BE2C (cell line): ENCODE results near the gene LCE1D.

Experiments
- DNase-seq: peaks from one replicate; pipeline ENCODE4 v3.0.0-alpha.2; 2020
- H3K27me3 ChIP-seq: fragments of 250-450 bp; sonication (Bioruptor Pico); 2 replicates; pipeline ENCODE4 v1.5.1; 2020; ENCODE audit warnings: mild to moderate bottlenecking
- H3K36me3 ChIP-seq: fragments of 250-450 bp; sonication (Bioruptor Pico); 2 replicates; pipeline ENCODE4 v1.5.1; 2020; ENCODE audit warnings: mild to moderate bottlenecking
- H3K4me1 ChIP-seq: fragments of 250-450 bp; sonication (Bioruptor Pico); 2 replicates; pipeline ENCODE4 v1.5.1; 2020
- H3K4me3 ChIP-seq: 2 replicates; pipeline ENCODE4 v1.5.1; 2011; ENCODE audit warnings: low read depth, low read length
- H3K9me3 ChIP-seq: fragments of 250-450 bp; sonication (Bioruptor Pico); 2 replicates; pipeline ENCODE4 v1.5.1; 2020
- CTCF ChIP-seq: IDR thresholded peaks from 2 replicates; pipeline ENCODE4 v1.5.1; 2012; ENCODE audit warnings: mild to moderate bottlenecking, low read depth, low read length

Gene LCE1D

DNA sequence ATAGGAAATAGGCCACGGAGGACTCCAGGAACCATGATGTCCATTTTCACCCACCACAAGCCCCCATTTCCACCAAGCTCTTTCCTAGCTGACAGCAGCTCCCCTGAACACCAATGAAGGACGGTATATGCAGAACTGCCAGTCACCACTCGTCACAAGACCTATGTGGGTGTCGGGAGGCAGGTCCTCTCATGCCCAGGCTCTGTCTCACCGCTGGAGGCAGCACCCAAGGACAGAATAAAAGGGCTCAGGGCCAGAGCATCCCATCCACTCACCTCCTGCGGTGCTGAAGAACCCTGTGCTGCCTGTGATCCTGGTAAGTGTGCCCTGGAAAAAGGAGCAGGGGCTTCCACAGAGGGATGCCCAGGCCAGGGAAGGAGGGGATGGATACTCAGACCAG is 21.6 kb upstream of the LCE1D start, which contains the start of gene LCE1F:
Gene LCE1F (plus strand): TSS at position 266 of the 400 bp plus-strand sequence. CDS start 1,232 bp downstream, outside the sequence.
- TF ChIP-seq CTCF = no peak
- no peaks in the 10 kb centered on the region for H3K4me1 ChIP-seq
- DNase-seq = no peak
- no peak within 1 kb of the TSS for H3K4me3 ChIP-seq
- H3K36me3 ChIP-seq = no peaks in the 10 kb centered on the region
- no peaks in the 10 kb centered on the region for H3K9me3 ChIP-seq
- H3K27me3 ChIP-seq = no peaks in the 10 kb centered on the region

DNA sequence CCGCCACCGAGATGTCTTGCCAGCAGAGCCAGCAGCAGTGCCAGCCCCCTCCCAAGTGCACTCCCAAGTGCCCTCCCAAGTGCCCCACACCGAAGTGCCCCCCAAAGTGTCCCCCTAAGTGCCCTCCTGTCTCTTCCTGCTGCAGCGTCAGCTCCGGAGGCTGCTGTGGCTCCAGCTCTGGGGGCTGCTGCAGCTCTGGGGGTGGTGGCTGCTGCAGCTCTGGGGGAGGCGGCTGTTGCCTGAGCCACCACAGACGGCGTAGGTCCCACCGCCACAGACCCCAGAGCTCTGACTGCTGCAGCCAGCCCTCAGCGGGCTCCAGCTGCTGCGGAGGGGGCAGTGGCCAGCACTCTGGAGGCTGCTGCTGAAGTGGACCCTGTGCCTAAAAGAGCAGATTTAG is 20.2 kb upstream of the LCE1D start:
- Histone ChIP-seq H3K27me3 (no peaks in the 10 kb centered on the region), H3K9me3 (no peaks in the 10 kb centered on the region), H3K36me3 (no peaks in the 10 kb centered on the region), H3K4me1 (no peaks in the 10 kb centered on the region), H3K4me3 (no peak overlapping the region)
- DNase-seq = no peak
- no peak for TF ChIP-seq CTCF

GRCh38 chr1:152777510-152778137 is 18.9 kb upstream of the LCE1D start:
- H3K4me3 ChIP-seq = no peak overlapping the region
- TF ChIP-seq CTCF = peak; percentile 61
- H3K4me1 ChIP-seq = no peaks in the 10 kb centered on the region
- no peaks in the 10 kb centered on the region for H3K27me3 ChIP-seq
- no peaks in the 10 kb centered on the region for H3K36me3 ChIP-seq
- peak; percentile 47 for DNase-seq
- no peaks in the 10 kb centered on the region for H3K9me3 ChIP-seq

DNA sequence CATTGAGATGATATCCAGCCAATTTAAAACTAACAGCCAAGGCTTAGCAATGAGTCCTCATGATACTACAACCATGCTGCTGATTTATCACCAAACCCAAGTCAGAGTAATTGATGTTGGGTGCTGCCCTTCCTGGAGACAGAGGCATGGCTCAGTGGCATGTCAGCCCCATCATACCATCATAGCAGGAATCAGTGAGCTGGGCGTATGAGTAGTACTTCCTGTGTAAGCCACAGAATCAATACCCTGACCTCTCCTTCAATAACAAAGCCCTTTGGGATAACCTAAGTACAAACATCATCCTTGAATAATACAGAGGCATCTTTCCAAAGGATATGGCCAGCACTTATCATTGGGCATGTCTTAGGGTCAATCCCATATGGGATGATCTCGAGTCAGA is 13.4 kb upstream of the LCE1D start:
- no peak for TF ChIP-seq CTCF
- DNase-seq = no peak
- H3K4me1 ChIP-seq = no peaks in the 10 kb centered on the region
- no peaks in the 10 kb centered on the region for H3K9me3 ChIP-seq
- no peaks in the 10 kb centered on the region for H3K36me3 ChIP-seq
- H3K4me3 ChIP-seq = no peak overlapping the region
- no peaks in the 10 kb centered on the region for H3K27me3 ChIP-seq

DNA sequence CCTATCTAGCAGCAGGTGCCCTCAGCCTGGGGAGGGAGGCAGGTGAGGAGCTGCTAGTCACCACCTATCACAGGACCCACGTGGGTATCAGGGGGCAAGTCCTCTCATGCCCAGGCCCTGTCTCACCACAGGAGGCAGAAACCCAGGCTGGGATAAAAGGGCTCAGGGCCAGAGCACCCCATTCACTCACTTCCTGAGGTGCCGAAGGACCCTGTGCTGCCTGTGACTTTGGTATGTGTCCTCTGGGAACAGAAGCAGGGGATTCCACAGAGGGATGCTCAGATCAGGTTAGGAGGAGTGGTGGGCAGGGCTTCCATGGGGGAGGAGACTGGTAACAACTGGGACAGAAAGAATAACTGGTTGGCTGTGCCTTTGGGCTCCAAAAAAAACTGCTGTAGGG is 10.4 kb upstream of the LCE1D start, which contains the start of gene LCE1E:
Gene LCE1E (plus strand): TSS at position 181 of the 400 bp plus-strand sequence. CDS start 1,043 bp downstream, outside the sequence.
- H3K4me1 ChIP-seq = no peaks in the 10 kb centered on the region
- DNase-seq = no peak
- TF ChIP-seq CTCF = no peak
- H3K9me3 ChIP-seq = no peaks in the 10 kb centered on the region
- no peaks in the 10 kb centered on the region for H3K27me3 ChIP-seq
- H3K4me3 ChIP-seq = no peak within 1 kb of the TSS
- no peaks in the 10 kb centered on the region for H3K36me3 ChIP-seq

DNA sequence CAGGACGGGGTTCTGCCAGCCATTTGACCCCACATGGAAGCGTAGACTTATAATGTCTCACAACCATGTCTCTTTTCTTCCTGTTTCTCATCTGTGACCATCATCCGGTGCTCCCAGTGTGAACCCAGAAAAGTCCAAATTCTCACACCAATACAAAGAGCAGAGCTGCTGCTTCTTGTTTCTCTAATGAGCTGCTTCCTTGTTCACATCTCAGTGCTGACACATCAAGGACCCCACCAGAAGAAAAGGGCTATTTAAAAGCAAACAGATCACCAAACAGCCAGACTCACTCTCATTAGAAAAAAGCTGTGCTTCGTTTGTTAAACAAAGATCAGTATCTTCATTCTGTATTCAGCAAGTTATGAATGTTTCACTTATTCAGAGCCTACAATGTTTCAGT is 835 bp upstream of the LCE1D start:
- Histone ChIP-seq H3K4me3 (no peak overlapping the region), H3K36me3 (no peaks in the 10 kb centered on the region), H3K4me1 (no peaks in the 10 kb centered on the region), H3K9me3 (no peaks in the 10 kb centered on the region), H3K27me3 (no peaks in the 10 kb centered on the region)
- no peak for TF ChIP-seq CTCF
- no peak for DNase-seq
